ENCODE data around the gene MPZL1. TPM values are rescaled to one million over a fixed set of nuclear protein-coding genes. Genes with fewer than 3 reads are reported as not detected.

MPZL1 gene
- total RNA-seq (2014; rRNA removed; shearing (Covaris generic)) = 104 and 123 TPM in 2 replicates
- 89.4 and 121 TPM in 2 replicates for polyA plus RNA-seq (2015; cell fraction: cytosol; rRNA removed)
- 41.1 and 50.4 TPM in 2 replicates for polyA plus RNA-seq (2015; cell fraction: nucleus; rRNA removed)

DNA sequence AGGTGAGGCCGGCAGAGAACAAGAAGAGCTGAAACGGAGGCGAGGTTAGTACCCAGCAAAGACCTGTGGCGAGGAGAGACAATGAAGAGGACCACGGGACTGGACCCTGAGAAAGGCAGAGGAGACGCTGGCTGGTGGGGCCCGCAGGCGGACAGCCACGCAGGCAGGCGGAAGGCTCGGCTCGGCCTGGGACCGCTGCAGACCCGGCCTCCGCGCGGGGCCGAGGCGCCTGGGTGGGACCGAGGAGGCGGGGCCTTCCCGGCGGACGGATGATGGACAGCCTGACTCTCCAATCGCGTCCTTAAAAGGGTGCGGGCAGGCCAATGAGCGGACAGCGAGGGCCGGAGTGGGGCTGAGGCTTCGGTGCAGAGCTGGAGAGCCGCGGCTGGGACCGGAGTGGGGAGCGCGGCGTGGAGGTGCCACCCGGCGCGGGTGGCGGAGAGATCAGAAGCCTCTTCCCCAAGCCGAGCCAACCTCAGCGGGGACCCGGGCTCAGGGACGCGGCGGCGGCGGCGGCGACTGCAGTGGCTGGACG lies at the start of gene MPZL1:
Gene MPZL1, plus strand, starts transcription at position 366 of the 535 bp plus-strand sequence. CDS start 170 bp downstream, outside the sequence.
- in situ Hi-C loops (cut with HindIII; ENCODE audit: low pct_unique_long_range_greater_than_20kb, low sequenced_read_pairs) = loop anchor here (5.0 kb wide), 1 partner anchor 56 kb away; no protein-coding TSS in a partner anchor
- peak; percentile 90 for DNase-seq (ENCODE audit: low read depth, low spot score)

DNA sequence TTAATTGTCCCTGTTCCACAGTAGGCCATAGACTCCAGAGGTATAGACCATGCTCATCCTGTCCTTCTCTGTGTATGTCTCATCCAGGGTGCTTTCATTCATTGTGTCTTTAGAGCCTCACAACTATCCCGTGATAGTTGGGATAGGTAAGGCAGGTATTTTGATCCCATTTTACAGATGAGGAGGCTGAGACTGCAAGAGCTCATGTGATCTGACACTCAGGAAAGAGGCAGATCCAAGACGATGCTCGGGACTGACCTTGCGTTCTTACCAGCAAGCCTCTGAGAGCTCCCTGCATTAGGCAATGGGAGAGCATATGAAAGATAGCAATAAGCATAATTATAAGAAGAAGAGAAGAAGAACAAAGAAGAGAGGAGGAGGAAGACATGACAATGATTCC lies 49.0 kb upstream of the MPZL1 start:
- in situ Hi-C loops (cut with HindIII; ENCODE audit: low pct_unique_long_range_greater_than_20kb, low sequenced_read_pairs) = no loop called here
- no peak for DNase-seq (ENCODE audit: low read depth, low spot score)

DNA sequence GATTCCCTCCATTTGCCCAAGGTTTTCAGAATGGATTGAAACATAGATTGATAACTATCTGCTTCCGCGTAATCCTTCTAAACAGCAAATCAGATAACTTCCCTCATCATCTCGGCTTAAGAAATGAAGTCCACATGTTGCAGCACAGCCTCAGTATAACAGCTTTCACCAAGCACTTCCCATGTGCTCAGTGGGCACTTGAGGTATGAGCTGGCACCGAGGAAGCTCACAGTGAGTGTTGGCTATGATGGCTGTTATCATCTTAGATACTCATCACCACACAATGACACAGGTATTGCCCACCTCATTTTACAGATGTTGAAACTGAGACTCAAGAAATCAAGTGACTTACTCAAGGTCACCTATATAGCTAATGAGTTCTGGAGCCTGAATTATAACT lies 48.5 kb upstream of the MPZL1 start:
- DNase-seq (ENCODE audit: low read depth, low spot score) = no peak

DNA sequence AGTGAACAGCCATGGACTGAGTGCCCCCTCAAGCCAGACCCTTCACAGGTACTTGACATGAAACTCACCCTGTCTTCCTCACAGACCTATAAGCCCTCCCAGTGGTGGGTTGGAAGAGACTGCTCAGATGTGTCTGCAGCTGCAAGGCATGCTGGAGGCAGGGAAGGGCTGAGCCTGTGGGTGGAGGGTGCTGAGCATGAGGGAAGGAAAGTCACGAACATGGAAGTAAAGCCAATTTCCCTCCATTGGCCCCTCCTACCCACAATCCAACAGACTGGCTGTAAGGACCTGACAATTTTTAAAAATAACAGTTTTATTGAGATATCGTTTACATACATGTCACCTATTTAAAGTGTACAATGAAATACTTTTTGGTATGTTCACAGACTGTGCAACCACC lies 47.6 kb upstream of the MPZL1 start:
- in situ Hi-C loops (cut with HindIII; ENCODE audit: low pct_unique_long_range_greater_than_20kb, low sequenced_read_pairs) = no loop called here
- DNase-seq (ENCODE audit: low read depth, low spot score) = no peak

More for the DNA sequence above, 48.5 kb upstream of the MPZL1 start:
- in situ Hi-C loops (cut with HindIII; ENCODE audit: low pct_unique_long_range_greater_than_20kb, low sequenced_read_pairs) = no loop called here

DNA sequence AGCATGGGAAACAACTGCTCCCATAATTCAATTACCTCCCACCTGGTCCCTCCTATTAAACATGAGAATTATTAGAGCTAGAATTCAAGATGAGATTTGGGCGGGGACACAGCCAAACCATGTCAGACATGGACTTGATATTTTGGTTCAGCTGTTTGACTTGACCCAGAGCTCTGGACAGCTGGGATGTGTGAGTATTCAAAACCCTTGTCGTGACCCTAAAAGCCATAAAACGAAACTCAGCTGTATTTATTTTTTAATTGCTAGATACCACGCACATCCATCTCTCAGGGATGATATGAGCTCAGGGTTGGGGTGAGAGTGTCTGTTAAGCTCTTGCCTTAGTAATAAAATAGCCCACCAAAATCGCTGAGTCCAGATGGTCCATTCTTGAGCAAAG lies 46.3 kb upstream of the MPZL1 start:
- in situ Hi-C loops (cut with HindIII; ENCODE audit: low pct_unique_long_range_greater_than_20kb, low sequenced_read_pairs) = no loop called here
- no peak for DNase-seq (ENCODE audit: low read depth, low spot score)

GRCh38 chr1:167676205-167676915 lies 45.4 kb upstream of the MPZL1 start:
- no peak for DNase-seq (ENCODE audit: low read depth, low spot score)
- in situ Hi-C loops (cut with HindIII; ENCODE audit: low pct_unique_long_range_greater_than_20kb, low sequenced_read_pairs) = no loop called here

DNA sequence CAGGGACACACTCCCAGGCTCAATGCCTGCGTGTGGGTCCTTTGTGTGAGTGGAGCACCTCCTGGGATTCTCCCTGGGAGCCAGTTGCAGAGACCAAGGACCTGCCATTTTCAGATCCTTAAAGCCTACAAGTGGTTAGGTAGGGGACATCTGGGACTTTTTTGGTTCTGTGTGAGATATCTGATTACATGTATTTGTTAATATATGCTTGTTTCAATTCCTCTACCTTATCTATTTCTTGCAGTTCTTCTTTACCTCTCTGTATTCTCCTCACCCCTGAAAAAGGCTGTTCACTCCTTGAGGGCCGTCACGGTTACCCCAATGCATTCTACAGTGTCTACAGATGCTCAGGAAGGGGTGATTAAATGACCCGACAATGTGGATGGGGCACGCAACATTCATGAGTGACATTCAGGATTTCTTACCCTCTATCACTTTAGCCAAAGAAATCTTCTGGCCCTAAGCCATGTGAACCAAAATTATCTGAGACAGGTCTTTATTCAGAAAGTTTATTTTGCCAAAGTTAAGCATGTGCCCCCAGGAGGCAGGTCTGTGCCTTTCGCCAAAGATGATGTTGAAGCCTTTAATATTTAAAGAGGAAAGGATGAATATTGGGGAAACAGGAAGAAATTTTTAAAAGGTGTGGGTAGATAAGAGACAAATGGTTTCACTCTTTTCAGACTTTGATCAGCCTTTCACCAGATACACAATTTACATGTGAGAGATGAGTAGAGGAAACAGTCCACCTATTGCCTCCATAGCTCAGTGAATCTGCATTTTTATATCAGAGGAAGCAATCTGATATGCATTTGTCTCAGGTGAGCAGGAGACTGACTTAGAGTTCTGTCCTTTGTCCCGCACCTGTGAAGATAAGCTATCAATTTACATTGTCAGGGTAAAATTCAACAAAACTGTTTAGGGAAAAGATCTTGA lies 44.6 kb upstream of the MPZL1 start:
- no peak for DNase-seq (ENCODE audit: low read depth, low spot score)
- in situ Hi-C loops (cut with HindIII; ENCODE audit: low pct_unique_long_range_greater_than_20kb, low sequenced_read_pairs) = no loop called here

DNA sequence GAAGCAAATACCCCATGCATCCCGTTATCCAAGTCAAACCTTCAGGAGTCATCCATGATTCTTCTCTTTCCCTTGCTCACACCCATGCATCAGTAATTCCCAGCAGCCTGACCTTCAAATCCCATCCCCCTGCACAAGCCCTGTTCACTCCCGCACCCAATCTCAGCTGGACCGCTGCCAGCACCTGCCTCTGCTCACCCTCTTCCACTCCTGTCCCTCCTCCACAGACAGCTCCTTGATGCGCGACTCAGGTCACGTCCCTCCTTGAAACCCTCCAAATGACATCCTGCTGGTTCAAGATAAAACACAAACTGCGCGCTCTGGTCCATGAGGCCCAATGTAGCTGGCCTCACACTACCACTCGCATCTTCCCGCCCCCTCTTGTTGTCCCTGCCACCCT lies 43.4 kb upstream of the MPZL1 start:
- no peak for DNase-seq (ENCODE audit: low read depth, low spot score)
- in situ Hi-C loops (cut with HindIII; ENCODE audit: low pct_unique_long_range_greater_than_20kb, low sequenced_read_pairs) = no loop called here

- in situ Hi-C loops (cut with HindIII; ENCODE audit: low pct_unique_long_range_greater_than_20kb, low sequenced_read_pairs) = no loop called here
- no peak for DNase-seq (ENCODE audit: low read depth, low spot score)
Measured at GRCh38 chr1:167678838-167679237, 42.9 kb upstream of the MPZL1 start.

- peak; percentile 22 for DNase-seq (ENCODE audit: low read depth, low spot score)
- in situ Hi-C loops (cut with HindIII; ENCODE audit: low pct_unique_long_range_greater_than_20kb, low sequenced_read_pairs) = no loop called here
Measured at GRCh38 chr1:167679714-167680113, 42.1 kb upstream of the MPZL1 start.

DNA sequence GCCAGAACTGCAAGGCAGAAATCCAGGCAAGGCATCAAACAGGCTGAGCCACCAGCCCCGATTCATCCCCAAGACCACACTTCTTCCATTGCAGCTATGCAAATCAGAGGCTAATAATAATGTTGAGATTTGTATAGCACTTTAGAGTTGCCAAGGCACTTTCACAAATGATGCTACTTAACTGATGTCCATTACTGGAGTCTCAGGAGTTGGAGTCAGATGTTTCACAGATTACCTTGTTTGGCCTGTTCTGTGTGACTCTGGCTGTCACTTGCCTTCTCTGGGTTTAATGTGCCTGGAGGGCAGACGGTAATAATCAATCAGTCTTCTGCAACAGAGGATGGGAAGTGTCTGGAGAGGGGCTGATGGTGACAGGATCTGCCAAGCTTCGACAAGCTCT lies 40.8 kb upstream of the MPZL1 start:
- DNase-seq (ENCODE audit: low read depth, low spot score) = no peak
- in situ Hi-C loops (cut with HindIII; ENCODE audit: low pct_unique_long_range_greater_than_20kb, low sequenced_read_pairs) = no loop called here

GRCh38 chr1:167681451-167682098 lies 40.2 kb upstream of the MPZL1 start:
- DNase-seq (ENCODE audit: low read depth, low spot score) = no peak
- in situ Hi-C loops (cut with HindIII; ENCODE audit: low pct_unique_long_range_greater_than_20kb, low sequenced_read_pairs) = no loop called here

DNA sequence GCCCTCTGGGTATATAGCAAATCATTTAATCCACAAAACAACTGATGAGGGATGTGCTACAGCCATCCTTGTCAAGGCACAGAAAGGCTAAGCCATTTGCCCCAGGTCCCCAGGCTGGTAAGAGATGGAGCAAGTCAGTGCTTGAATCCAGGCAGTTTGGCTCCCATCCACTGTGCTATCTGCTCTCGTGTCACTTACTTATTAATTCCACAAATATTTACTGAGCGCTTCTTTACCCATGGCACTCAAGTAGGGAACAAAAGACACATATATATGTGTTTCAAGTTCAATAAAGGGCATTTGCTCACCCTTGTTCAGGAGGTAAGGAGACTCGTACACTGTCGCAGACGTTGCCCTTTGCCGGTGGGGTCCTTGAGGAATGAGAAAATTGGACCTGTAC lies 38.6 kb upstream of the MPZL1 start:
- no peak for DNase-seq (ENCODE audit: low read depth, low spot score)
- in situ Hi-C loops (cut with HindIII; ENCODE audit: low pct_unique_long_range_greater_than_20kb, low sequenced_read_pairs) = no loop called here

GRCh38 chr1:167683641-167684502 lies 37.9 kb upstream of the MPZL1 start:
- DNase-seq (ENCODE audit: low read depth, low spot score) = no peak
- in situ Hi-C loops (cut with HindIII; ENCODE audit: low pct_unique_long_range_greater_than_20kb, low sequenced_read_pairs) = no loop called here

DNA sequence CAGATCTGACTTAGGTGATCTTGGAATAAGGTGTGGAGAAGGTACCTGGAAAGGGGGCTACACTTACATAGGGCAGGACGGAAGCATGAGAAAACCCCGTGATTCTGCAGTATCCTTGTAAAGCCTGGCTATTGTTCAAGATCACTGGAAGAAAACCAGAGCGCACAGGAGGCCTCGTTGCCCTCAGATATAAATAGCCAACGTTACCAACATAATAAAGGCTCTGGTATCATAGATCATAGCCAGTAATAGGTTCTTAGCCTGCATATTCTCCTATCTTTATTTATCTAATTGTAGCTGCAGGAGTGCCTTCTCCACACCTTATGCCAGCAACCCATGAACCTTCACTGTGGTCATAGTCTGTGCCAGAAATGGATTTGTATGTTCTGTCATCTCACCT lies 35.9 kb upstream of the MPZL1 start:
- in situ Hi-C loops (cut with HindIII; ENCODE audit: low pct_unique_long_range_greater_than_20kb, low sequenced_read_pairs) = no loop called here

GRCh38 chr1:167687919-167688519 lies 33.8 kb upstream of the MPZL1 start:
- DNase-seq (ENCODE audit: low read depth, low spot score) = peak; percentile 86
- in situ Hi-C loops (cut with HindIII; ENCODE audit: low pct_unique_long_range_greater_than_20kb, low sequenced_read_pairs) = no loop called here

More for the DNA sequence above, 35.9 kb upstream of the MPZL1 start:
- no peak for DNase-seq (ENCODE audit: low read depth, low spot score)

- in situ Hi-C loops (cut with HindIII; ENCODE audit: low pct_unique_long_range_greater_than_20kb, low sequenced_read_pairs) = no loop called here
- DNase-seq (ENCODE audit: low read depth, low spot score) = no peak
Measured at GRCh38 chr1:167689567-167689920, 32.2 kb upstream of the MPZL1 start.

Data from SK-MEL-5 (cell line).